HFF-Myc (cell line): Measurements from ENCODE around the gene NBAS.

ENCODE experiments used
- DNase-seq: peaks from one replicate; pipeline ENCODE4 v3.0.0-alpha.2; 2011; ENCODE audit warnings: low read depth; ENCODE audit errors: extremely low read depth
- H3K4me3 ChIP-seq: replicated peaks from 2 replicates; pipeline ENCODE4 v1.5.1; 2011; ENCODE audit warnings: low read depth, mild to moderate bottlenecking, control low read depth, low read length
- TF ChIP-seq, protein P1 (sequence below): IDR thresholded peaks from 2 replicates; pipeline ENCODE4 v1.5.1; 2012; ENCODE audit warnings: mild to moderate bottlenecking, low read depth, low read length, control low read depth; ENCODE audit errors: missing control alignments

Gene NBAS

GRCh38 chr2:15389895-15390294 is 171.2 kb downstream of the NBAS start:
- TF ChIP-seq, protein P1, sequence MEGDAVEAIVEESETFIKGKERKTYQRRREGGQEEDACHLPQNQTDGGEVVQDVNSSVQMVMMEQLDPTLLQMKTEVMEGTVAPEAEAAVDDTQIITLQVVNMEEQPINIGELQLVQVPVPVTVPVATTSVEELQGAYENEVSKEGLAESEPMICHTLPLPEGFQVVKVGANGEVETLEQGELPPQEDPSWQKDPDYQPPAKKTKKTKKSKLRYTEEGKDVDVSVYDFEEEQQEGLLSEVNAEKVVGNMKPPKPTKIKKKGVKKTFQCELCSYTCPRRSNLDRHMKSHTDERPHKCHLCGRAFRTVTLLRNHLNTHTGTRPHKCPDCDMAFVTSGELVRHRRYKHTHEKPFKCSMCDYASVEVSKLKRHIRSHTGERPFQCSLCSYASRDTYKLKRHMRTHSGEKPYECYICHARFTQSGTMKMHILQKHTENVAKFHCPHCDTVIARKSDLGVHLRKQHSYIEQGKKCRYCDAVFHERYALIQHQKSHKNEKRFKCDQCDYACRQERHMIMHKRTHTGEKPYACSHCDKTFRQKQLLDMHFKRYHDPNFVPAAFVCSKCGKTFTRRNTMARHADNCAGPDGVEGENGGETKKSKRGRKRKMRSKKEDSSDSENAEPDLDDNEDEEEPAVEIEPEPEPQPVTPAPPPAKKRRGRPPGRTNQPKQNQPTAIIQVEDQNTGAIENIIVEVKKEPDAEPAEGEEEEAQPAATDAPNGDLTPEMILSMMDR = no peak
- no peak overlapping the region for H3K4me3 ChIP-seq
- DNase-seq = no peak

DNA sequence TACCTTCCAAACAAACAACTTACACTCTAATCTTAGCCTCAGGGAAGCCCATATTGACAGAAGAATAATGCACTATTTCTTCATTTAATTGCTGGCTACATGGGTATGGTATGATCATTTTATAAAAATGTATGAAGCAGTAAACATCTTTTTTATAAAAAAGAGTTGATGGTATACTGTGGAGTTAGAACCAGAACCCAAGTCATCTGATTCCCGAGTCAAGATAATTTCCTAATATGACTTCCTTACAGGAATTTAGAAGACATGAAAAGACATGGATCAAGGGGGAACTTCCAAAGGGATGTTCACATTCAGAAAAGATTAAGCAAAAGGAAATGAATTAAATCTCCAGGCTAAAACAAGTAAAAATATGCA is 171.8 kb downstream of the NBAS start:
- H3K4me3 ChIP-seq = no peak overlapping the region
- no peak for DNase-seq
- TF ChIP-seq, protein P1 = no peak

DNA sequence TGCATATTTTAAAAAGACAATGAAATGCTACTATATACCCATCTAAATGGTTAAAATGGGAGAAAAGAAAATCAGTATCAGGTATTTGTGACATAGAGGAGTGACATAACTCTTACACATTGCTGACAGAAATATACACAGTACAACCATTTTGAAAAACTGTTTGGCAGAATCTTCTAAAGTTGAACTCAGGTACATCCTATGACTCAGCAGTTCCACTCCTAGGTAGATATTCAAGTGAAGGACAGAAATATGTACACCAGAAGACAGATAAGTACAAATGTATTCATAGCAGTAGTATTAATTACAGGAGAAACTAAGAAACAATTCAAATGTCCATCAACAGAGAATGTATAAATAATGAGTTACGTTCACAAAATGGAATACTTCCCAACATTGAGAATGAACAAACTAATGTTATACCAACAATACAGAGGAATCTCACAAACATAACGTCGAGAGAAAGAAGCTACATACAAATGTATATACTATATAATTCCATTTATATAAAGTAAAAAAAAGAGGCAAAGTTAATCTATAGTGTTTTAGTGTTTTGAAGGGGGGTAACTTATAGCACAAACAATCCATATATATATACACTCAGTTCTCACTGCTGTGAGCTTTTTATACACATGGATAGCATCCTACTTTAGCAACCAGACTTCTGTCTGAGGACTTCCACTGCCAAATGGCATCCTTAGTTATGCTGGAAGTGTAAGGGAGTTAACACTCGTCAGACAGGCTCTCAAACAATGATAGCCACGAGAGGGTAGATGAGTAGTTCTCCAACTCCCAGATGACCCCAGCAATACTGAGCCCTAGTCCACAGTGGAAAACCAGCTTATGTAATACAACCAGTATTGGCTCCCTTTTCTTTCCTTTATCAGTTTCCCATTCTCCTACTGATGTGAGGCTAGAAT is 172.5 kb downstream of the NBAS start:
- TF ChIP-seq, protein P1 = no peak
- no peak overlapping the region for H3K4me3 ChIP-seq
- no peak for DNase-seq

- TF ChIP-seq, protein P1 = no peak
- DNase-seq = no peak
- no peak overlapping the region for H3K4me3 ChIP-seq
Measured at GRCh38 chr2:15385184-15385583, 175.9 kb downstream of the NBAS start.

GRCh38 chr2:15383695-15384350 is 177.3 kb downstream of the NBAS start:
- DNase-seq = no peak
- H3K4me3 ChIP-seq = no peak overlapping the region
- TF ChIP-seq, protein P1 = no peak

GRCh38 chr2:15378148-15378908 is 182.8 kb downstream of the NBAS start:
- no peak for DNase-seq
- TF ChIP-seq, protein P1 = no peak
- H3K4me3 ChIP-seq = no peak overlapping the region
